Thymus (tissue), 11 donors: Measurements from ENCODE around the gene P2RY12. TPM values are rescaled to one million over a fixed set of nuclear protein-coding genes. Genes with fewer than 3 reads are reported as not detected.
"Not testable (repeated sequence)": the region's sequence is repeated elsewhere in the genome, so short reads cannot be mapped to it uniquely, and the experiment has no call there.

ENCODE experiments used
- DNase-seq, 9 donors: peaks; one replicate each; pipeline ENCODE4 v3.0.0-alpha.2; 2013; ENCODE audit warnings: low spot score in 9 of 9, low read depth in 6 of 9, missing footprints in 1 of 9
- H3K27ac ChIP-seq, 2 donors: one replicate each; pipeline ENCODE4 v1.5.1; 2013; ENCODE audit warnings: control low read depth in 1 of 2, low read depth in 1 of 2, low read length in 1 of 2, mild to moderate bottlenecking in 1 of 2, moderate library complexity in 1 of 2
- H3K27me3 ChIP-seq, 2 donors: one replicate each; pipeline ENCODE4 v1.5.1; 2013; ENCODE audit warnings: low read length in 1 of 2; ENCODE audit not compliant: control insufficient read depth in 2 of 2, insufficient read depth in 1 of 2
- H3K36me3 ChIP-seq, 2 donors: one replicate each; pipeline ENCODE4 v1.5.1; 2013; ENCODE audit warnings: low read length in 1 of 2, mild to moderate bottlenecking in 1 of 2, moderate library complexity in 1 of 2; ENCODE audit not compliant: control insufficient read depth in 2 of 2, insufficient read depth in 2 of 2
- H3K4me1 ChIP-seq, 2 donors: one replicate each; pipeline ENCODE4 v1.5.1; 2013; ENCODE audit warnings: low read length in 2 of 2; ENCODE audit not compliant: control insufficient read depth in 2 of 2, insufficient read depth in 2 of 2
- H3K4me3 ChIP-seq, 2 donors: one replicate each; pipeline ENCODE4 v1.5.1; 2013; ENCODE audit warnings: low read length in 2 of 2, control low read depth in 1 of 2, mild to moderate bottlenecking in 1 of 2
- H3K9me3 ChIP-seq, 2 donors: one replicate each; pipeline ENCODE4 v1.5.1; 2013; ENCODE audit warnings: low read length in 1 of 2, mild to moderate bottlenecking in 1 of 2; ENCODE audit not compliant: control insufficient read depth in 2 of 2, insufficient read depth in 1 of 2
- WGBS: extraction: QIAGEN DNeasy Blood & Tissue Kit; methylation state at CpG from one replicate; pipeline ENCODE4 v1.1.7; 2013; 5-methylcytosine and 5-hydroxymethylcytosine counted together
- polyA plus RNA-seq: library from polyadenylated mRNA; stranded (reverse); fragments of 200-250 nt; gene quantifications from one replicate; pipeline ENCODE4 v1.2.3, GENCODE V29; 2013
- total RNA-seq: library from RNA; stranded (reverse); fragments of 120-200 nt; gene quantifications from one replicate; pipeline ENCODE4 v1.2.4, GENCODE V29; 2013
- donor health status: healthy.

Gene P2RY12
- total and polyA plus RNA-seq, 2 donors: 0.59 to 2.9 TPM

- DNase-seq: no peak
- H3K27ac ChIP-seq: no peak overlapping the region
- H3K4me3 ChIP-seq: no peak overlapping the region
- H3K4me1 ChIP-seq: no peaks in the 10 kb centered on the region
- H3K9me3 ChIP-seq: no peaks in the 10 kb centered on the region
- no peaks in the 10 kb centered on the region for H3K27me3 ChIP-seq
- WGBS: 98% methylated on average over 4 of the region's 4 CpGs
- H3K36me3 ChIP-seq: no peaks in the 10 kb centered on the region
Measured at GRCh38 chr3:151400341-151400740, 15.8 kb upstream of the P2RY12 start.

- DNase-seq: no peak
- H3K9me3 ChIP-seq: no peaks in the 10 kb centered on the region
- WGBS: 94% methylated on average over 5 of the region's 5 CpGs
- H3K4me1 ChIP-seq: no peaks in the 10 kb centered on the region
- H3K36me3 ChIP-seq: no peaks in the 10 kb centered on the region
- no peak overlapping the region for H3K4me3 ChIP-seq
- no peaks in the 10 kb centered on the region for H3K27me3 ChIP-seq
- H3K27ac ChIP-seq: no peak overlapping the region
Measured at GRCh38 chr3:151398895-151399294, 14.3 kb upstream of the P2RY12 start.

GRCh38 chr3:151395806-151396205 is 11.3 kb upstream of the P2RY12 start:
- Histone ChIP-seq H3K4me1 (no peaks in the 10 kb centered on the region), H3K4me3 (no peak overlapping the region), H3K27me3 (no peaks in the 10 kb centered on the region), H3K27ac (no peak overlapping the region), H3K9me3 (no peaks in the 10 kb centered on the region), H3K36me3 (no peaks in the 10 kb centered on the region)
- no peak for DNase-seq
- WGBS: 97% methylated on average over 3 of the region's 3 CpGs

GRCh38 chr3:151394611-151395010 is 10.1 kb upstream of the P2RY12 start:
- WGBS: 93% methylated on average over 8 of the region's 8 CpGs
- H3K27me3 ChIP-seq: no peaks in the 10 kb centered on the region

GRCh38 chr3:151393941-151394340 is 9.4 kb upstream of the P2RY12 start:
- no peaks in the 10 kb centered on the region for H3K27me3 ChIP-seq
- H3K4me1 ChIP-seq: no peaks in the 10 kb centered on the region
- WGBS: 78% methylated on average over 4 of the region's 4 CpGs
- H3K27ac ChIP-seq: no peak overlapping the region
- no peaks in the 10 kb centered on the region for H3K9me3 ChIP-seq
- no peak overlapping the region for H3K4me3 ChIP-seq
- H3K36me3 ChIP-seq: no peaks in the 10 kb centered on the region
- DNase-seq: no peak

More at GRCh38 chr3:151394611-151395010, 10.1 kb upstream of the P2RY12 start:
- no peaks in the 10 kb centered on the region for H3K9me3 ChIP-seq
- DNase-seq: no peak
- no peak overlapping the region for H3K4me3 ChIP-seq
- no peaks in the 10 kb centered on the region for H3K4me1 ChIP-seq
- no peak overlapping the region for H3K27ac ChIP-seq
- no peaks in the 10 kb centered on the region for H3K36me3 ChIP-seq

- no peaks in the 10 kb centered on the region for H3K27me3 ChIP-seq
- H3K27ac ChIP-seq: no peak overlapping the region
- no peaks in the 10 kb centered on the region for H3K9me3 ChIP-seq
- no peak for DNase-seq
- 96% methylated on average over 3 of the region's 3 CpGs for WGBS
- no peak overlapping the region for H3K4me3 ChIP-seq
- no peaks in the 10 kb centered on the region for H3K4me1 ChIP-seq
- H3K36me3 ChIP-seq: no peaks in the 10 kb centered on the region
Measured at GRCh38 chr3:151393146-151393830, 8.7 kb upstream of the P2RY12 start.

GRCh38 chr3:151392191-151392590 is 7.6 kb upstream of the P2RY12 start:
- 97% methylated on average over 3 of the region's 3 CpGs for WGBS
- H3K9me3 ChIP-seq, DNase-seq, H3K4me3 ChIP-seq, H3K27me3 ChIP-seq, H3K36me3 ChIP-seq, H3K4me1 ChIP-seq, H3K27ac ChIP-seq: not testable (repeated sequence)

GRCh38 chr3:151391720-151392119 is 7.2 kb upstream of the P2RY12 start:
- no peaks in the 10 kb centered on the region for H3K9me3 ChIP-seq
- H3K36me3 ChIP-seq: no peaks in the 10 kb centered on the region
- no peaks in the 10 kb centered on the region for H3K27me3 ChIP-seq
- no peak overlapping the region for H3K4me3 ChIP-seq
- no peak for DNase-seq
- no peak overlapping the region for H3K27ac ChIP-seq
- no peaks in the 10 kb centered on the region for H3K4me1 ChIP-seq
- 59% methylated on average over 2 of the region's 2 CpGs for WGBS

- H3K27ac ChIP-seq: no peak overlapping the region
- DNase-seq: no peak
- WGBS: 84% methylated on average over 9 of the region's 9 CpGs
- no peaks in the 10 kb centered on the region for H3K27me3 ChIP-seq
- H3K36me3 ChIP-seq: no peaks in the 10 kb centered on the region
- H3K4me3 ChIP-seq: no peak overlapping the region
- H3K4me1 ChIP-seq: no peaks in the 10 kb centered on the region
- no peaks in the 10 kb centered on the region for H3K9me3 ChIP-seq
Measured at GRCh38 chr3:151387842-151388241, 3.3 kb upstream of the P2RY12 start.
